ENCODE measurements around the gene AIFM1. TPM values are rescaled to one million over a fixed set of nuclear protein-coding genes. Genes with fewer than 3 reads are reported as not detected.

The AIFM1 gene
- total and polyA plus RNA-seq, 2 of the 4 experiments (the other 2 are of a cell fraction), result 22.0 to 27.4 TPM

DNA sequence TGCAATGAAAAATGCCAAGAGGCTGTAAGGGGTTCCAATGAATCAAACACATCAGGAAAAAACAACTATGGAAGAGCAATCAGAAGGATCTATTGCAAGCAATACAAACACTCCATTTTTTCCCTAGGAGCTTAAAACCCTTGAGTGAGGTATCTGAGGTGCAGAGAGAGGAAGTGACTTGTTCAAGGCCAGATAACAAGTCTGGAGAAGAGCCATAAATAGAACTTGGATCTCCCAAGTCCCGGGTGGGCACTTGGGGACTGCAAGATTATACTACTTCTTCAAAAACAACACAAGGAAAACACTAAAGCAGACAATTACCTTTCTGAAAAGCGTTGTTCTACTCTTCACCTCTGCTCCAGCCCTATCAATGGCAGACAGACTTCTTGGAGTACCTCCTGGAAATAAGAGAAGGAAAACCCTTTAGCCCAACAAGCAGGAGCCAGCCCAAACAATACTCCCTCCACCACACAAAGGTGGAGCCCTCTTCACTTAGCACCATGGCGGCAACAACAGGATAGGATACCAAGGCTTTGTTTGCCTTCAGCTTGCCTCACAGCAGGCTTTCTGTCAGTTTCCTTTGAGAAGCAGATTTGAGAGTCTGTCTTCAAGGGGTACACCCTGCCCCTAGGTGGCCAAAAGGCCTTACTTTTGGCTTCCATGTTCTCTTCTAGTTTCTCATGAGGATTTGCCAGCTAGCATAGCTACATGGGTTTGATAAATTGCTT is 26.0 kb downstream of the AIFM1 start:
- Histone ChIP-seq H2BK120ac (ENCODE audit: low read depth, low read length) (no peak overlapping the region), H3K56ac (ENCODE audit: extremely low read depth, insufficient read depth, low read length) (no peak overlapping the region), H3K9me3 (ENCODE audit: control insufficient read depth, insufficient read depth, low read length) (no peaks in the 10 kb centered on the region), H2AFZ (replicated peaks; ENCODE audit: low read length, poor library complexity) (no peak overlapping the region), H4K91ac (ENCODE audit: insufficient read depth, low read depth, low read length) (no peak overlapping the region), H3K4me2 (ENCODE audit: low read depth, low read length) (no peak overlapping the region), H3K79me1 (ENCODE audit: low read depth in 1 of 2, low read length in 2 of 2) (no peaks in the 10 kb centered on the region), H4K20me1 (ENCODE audit: insufficient read depth, low read length) (no peaks in the 10 kb centered on the region; the same call in 1 of the 2 replicates), H3K27me3 (ENCODE audit: control insufficient read depth, insufficient read depth, low read length) (peaks cover 1% of the 10 kb centered on the region), H3K18ac (ENCODE audit: low read depth, low read length) (no peak overlapping the region), H2AK9ac (replicated peaks; ENCODE audit: low read depth, low read length, poor library complexity) (no peak overlapping the region), H3K4ac (ENCODE audit: low read depth, low read length) (no peak overlapping the region), H3K27ac (ENCODE audit: insufficient read depth, low read length) (no peak overlapping the region), H3K14ac (replicated peaks; ENCODE audit: low read depth, low read length) (no peak overlapping the region), H2AK5ac (ENCODE audit: low read depth, low read length) (no peak overlapping the region), H3K4me3 (ENCODE audit: insufficient read depth, low read depth, low read length) (no peak overlapping the region), H3K9ac (ENCODE audit: low read depth, low read length) (no peak overlapping the region), H3K36me3 (ENCODE audit: control insufficient read depth, insufficient read depth, low read length) (peaks cover 19% of the 10 kb centered on the region), H4K5ac (ENCODE audit: low read depth, low read length) (no peak overlapping the region), H3K23ac (ENCODE audit: low read depth, low read length) (no peak overlapping the region), H2BK5ac (ENCODE audit: low read depth, low read length, poor library complexity, severe bottlenecking) (no peak overlapping the region), H4K8ac (ENCODE audit: low read depth in 2 of 2, low read length in 2 of 2) (no peak overlapping the region), H3K4me1 (ENCODE audit: control insufficient read depth, insufficient read depth, low read length) (no peaks in the 10 kb centered on the region), H2BK15ac (ENCODE audit: low read depth, low read length) (no peak overlapping the region), H3K9me1 (ENCODE audit: insufficient read depth, low read length) (no peaks in the 10 kb centered on the region), H2BK20ac (ENCODE audit: low read depth, low read length) (no peak overlapping the region)
- dilution Hi-C loops (cut with HindIII; ENCODE audit: low sequenced_read_pairs, unreplicated experiment) (no loop called here), intact Hi-C loops (cut with micrococcal nuclease) (no loop called here), in situ Hi-C loops (cut with MboI; ENCODE audit: low sequenced_read_pairs) (no loop called here)
- BruUV-seq (replicated peaks), result no TSS peak
- CTCF ChIA-PET, result no interaction called here
- POLR2A ChIA-PET (ENCODE audit: unreplicated experiment), result no interaction called here
- DNase-seq (no peak), ATAC-seq (ENCODE audit: low read depth) (no peak)
- TF ChIP-seq RFX5 (IDR thresholded peaks at IDR 0.05; ENCODE audit: low read depth, low read length) (no peak), RAD21 (IDR thresholded peaks at IDR 0.05; ENCODE audit: low read length) (no peak), MAZ (IDR thresholded peaks at IDR 0.05; ENCODE audit: borderline replicate concordance, low read depth, low read length) (no peak)
- TF ChIP-seq, protein P1, sequence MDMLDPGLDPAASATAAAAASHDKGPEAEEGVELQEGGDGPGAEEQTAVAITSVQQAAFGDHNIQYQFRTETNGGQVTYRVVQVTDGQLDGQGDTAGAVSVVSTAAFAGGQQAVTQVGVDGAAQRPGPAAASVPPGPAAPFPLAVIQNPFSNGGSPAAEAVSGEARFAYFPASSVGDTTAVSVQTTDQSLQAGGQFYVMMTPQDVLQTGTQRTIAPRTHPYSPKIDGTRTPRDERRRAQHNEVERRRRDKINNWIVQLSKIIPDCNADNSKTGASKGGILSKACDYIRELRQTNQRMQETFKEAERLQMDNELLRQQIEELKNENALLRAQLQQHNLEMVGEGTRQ (IDR thresholded peaks at IDR 0.05; ENCODE audit: low read depth, low read length), result no peak
- WGBS, 2 experiments (ENCODE audit: extremely low coverage in 2 of 2, insufficient read length in 1 of 2), result 40% methylated on average over 1 of the region's 3 CpGs; no CpG with 5 or more reads in 1 of the 2 experiments

Measured in IMR-90 (cell line).